ENCODE measurements around the gene TBX21.

Gene TBX21

GRCh38 chr17:47733047-47733673 is at the start of gene TBX21:
Gene TBX21 (plus strand): TSS chr17:47733236. CDS start chr17:47733455, 219 bp downstream.
- ChIA-PET POLR2A (interaction anchor here (0.6 to 1.5 kb wide), 8 partner anchors 9 to 72 kb away, joined by 3 to 8 read pairs (median 4); no protein-coding TSS in a partner anchor), CTCF (interaction anchor here (0.6 to 7.0 kb wide), 22 partner anchors 8 to 156 kb away, joined by 3 to 72 read pairs (median 4); partner anchors contain the start of gene KPNB1)
- DNase-seq (ENCODE audit: extremely low spot score), result peak; percentile 91
- TF ChIP-seq, protein P1, sequence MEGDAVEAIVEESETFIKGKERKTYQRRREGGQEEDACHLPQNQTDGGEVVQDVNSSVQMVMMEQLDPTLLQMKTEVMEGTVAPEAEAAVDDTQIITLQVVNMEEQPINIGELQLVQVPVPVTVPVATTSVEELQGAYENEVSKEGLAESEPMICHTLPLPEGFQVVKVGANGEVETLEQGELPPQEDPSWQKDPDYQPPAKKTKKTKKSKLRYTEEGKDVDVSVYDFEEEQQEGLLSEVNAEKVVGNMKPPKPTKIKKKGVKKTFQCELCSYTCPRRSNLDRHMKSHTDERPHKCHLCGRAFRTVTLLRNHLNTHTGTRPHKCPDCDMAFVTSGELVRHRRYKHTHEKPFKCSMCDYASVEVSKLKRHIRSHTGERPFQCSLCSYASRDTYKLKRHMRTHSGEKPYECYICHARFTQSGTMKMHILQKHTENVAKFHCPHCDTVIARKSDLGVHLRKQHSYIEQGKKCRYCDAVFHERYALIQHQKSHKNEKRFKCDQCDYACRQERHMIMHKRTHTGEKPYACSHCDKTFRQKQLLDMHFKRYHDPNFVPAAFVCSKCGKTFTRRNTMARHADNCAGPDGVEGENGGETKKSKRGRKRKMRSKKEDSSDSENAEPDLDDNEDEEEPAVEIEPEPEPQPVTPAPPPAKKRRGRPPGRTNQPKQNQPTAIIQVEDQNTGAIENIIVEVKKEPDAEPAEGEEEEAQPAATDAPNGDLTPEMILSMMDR (IDR thresholded peaks at IDR 0.05; ENCODE audit: control extremely low read depth, extremely low read depth, low read depth, missing control alignments), result peak; percentile 36

GRCh38 chr17:47684025-47684424 is 49.0 kb upstream of the TBX21 start:
- ChIA-PET CTCF (interaction anchor here (1.0 kb wide), 1 partner anchor 12 kb away, joined by 3 read pairs; no protein-coding TSS in a partner anchor), POLR2A (interaction anchor here (0.7 kb wide), 1 partner anchor 494 kb away, joined by 3 read pairs; no protein-coding TSS in a partner anchor)
- TF ChIP-seq, protein P1 (IDR thresholded peaks at IDR 0.05; ENCODE audit: control extremely low read depth, extremely low read depth, low read depth, missing control alignments), result no peak
- no peak for DNase-seq (ENCODE audit: extremely low spot score)

DNA sequence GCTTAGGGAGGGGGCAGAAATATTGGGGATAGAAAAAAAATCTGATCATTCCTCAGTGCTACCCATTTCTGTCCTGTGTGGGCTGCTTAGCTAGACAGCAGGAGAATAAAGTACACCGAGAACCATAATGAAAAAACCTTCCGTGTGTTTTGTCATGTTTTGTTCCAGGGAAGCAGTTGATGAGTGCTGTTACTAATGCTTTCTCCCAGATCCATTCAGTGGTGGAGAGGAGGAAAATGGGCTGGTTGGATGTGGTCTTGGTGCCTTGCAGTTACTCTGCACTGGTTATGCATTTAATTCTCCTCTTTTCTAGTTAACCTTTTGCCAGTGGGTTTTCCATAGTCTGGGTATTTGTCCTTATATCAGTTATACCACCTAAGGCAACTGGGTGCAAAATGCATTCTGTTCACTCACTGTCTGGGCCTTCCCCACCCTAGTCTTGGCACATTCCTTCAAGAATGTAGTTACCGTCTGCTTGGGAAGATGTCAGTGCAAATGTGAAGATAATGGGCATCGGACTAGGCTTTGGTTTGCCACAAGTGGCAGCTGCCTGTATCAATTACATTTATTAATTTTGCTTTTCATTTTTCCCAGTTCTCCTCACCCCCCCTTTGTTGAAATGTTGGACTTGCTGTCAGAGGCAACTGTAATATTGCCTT is 48.4 kb upstream of the TBX21 start:
- TF ChIP-seq, protein P1 (IDR thresholded peaks at IDR 0.05; ENCODE audit: control extremely low read depth, extremely low read depth, low read depth, missing control alignments), result no peak
- ChIA-PET CTCF (interaction anchor here (1.0 kb wide), 1 partner anchor 13 kb away, joined by 3 read pairs; no protein-coding TSS in a partner anchor), POLR2A (interaction anchor here (0.7 kb wide), 1 partner anchor 494 kb away, joined by 3 read pairs; no protein-coding TSS in a partner anchor)
- DNase-seq (ENCODE audit: extremely low spot score), result no peak

- TF ChIP-seq, protein P1 (IDR thresholded peaks at IDR 0.05; ENCODE audit: control extremely low read depth, extremely low read depth, low read depth, missing control alignments), result no peak
- DNase-seq (ENCODE audit: extremely low spot score), result no peak
- POLR2A ChIA-PET, result no interaction called here
- CTCF ChIA-PET, result interaction anchor here (0.9 kb wide), 1 partner anchor 21 kb away, joined by 3 read pairs; no protein-coding TSS in a partner anchor
Observed at GRCh38 chr17:47685556-47686275, 47.3 kb upstream of the TBX21 start.

- ChIA-PET POLR2A (no interaction called here), CTCF (interaction anchor here (0.9 kb wide), 1 partner anchor 21 kb away, joined by 3 read pairs; no protein-coding TSS in a partner anchor)
- TF ChIP-seq, protein P1 (IDR thresholded peaks at IDR 0.05; ENCODE audit: control extremely low read depth, extremely low read depth, low read depth, missing control alignments), result no peak
- no peak for DNase-seq (ENCODE audit: extremely low spot score)
Observed at GRCh38 chr17:47686276-47686635, 46.8 kb upstream of the TBX21 start.

All from GM10248 (cell line).